Erythroblast (primary cell): Measurements from ENCODE around the gene WDR48.

Experiments used
- GATA1 ChIP-seq: IDR thresholded peaks from 2 replicates; pipeline ENCODE4 v1.6.1; 2011; ENCODE audit warnings: low read depth, mild to moderate bottlenecking, control low read depth, low read length, moderate library complexity
- POLR2A ChIP-seq: IDR thresholded peaks from 2 replicates; pipeline ENCODE4 v1.6.1; 2011; ENCODE audit warnings: mild to moderate bottlenecking, low read length

GRCh38 chr3:39088889-39089288, 37.1 kb downstream of the WDR48 start:
- TF ChIP-seq POLR2A (no peak), GATA1 (no peak)
